Measurements from ENCODE around the gene CR1L. TPM values are rescaled to one million over a fixed set of nuclear protein-coding genes. Genes with fewer than 3 reads are reported as not detected.
"Not testable (repeated sequence)": the region's sequence is repeated elsewhere in the genome, so short reads cannot be mapped to it uniquely, and the experiment has no call there.

The CR1L gene
- total RNA-seq, 1 donor from 2014 or later = not detected

GRCh38 chr1:207631137-207631536 lies 13.8 kb upstream of the CR1L start:
- H3K4me3 Mint-ChIP-seq (ENCODE audit: unreplicated experiment) = no peak overlapping the region
- H3K4me1 Mint-ChIP-seq (ENCODE audit: low read depth) = no peaks in the 10 kb centered on the region
- no peaks in the 10 kb centered on the region for H3K9me3 Mint-ChIP-seq (ENCODE audit: low read depth)
- no peak for DNase-seq (ENCODE audit: low spot score)
- TF ChIP-seq CTCF (IDR thresholded peaks at IDR 0.05) = no peak
- no peaks in the 10 kb centered on the region for H3K36me3 Mint-ChIP-seq (ENCODE audit: low read depth)
- H3K27me3 Mint-ChIP-seq (ENCODE audit: low read depth) = peaks cover 34% of the 10 kb centered on the region
- H3K27ac Mint-ChIP-seq (ENCODE audit: unreplicated experiment) = no peak overlapping the region

- no peaks in the 10 kb centered on the region for H3K4me1 Mint-ChIP-seq (ENCODE audit: low read depth)
These were observed 11.7 kb upstream of the CR1L start for GRCh38 chr1:207633226-207633625.

GRCh38 chr1:207633699-207634289 lies 11.1 kb upstream of the CR1L start:
- not testable (repeated sequence) for H3K4me3 Mint-ChIP-seq (ENCODE audit: unreplicated experiment); H3K9me3 Mint-ChIP-seq (ENCODE audit: low read depth); H3K36me3 Mint-ChIP-seq (ENCODE audit: low read depth); H3K4me1 Mint-ChIP-seq (ENCODE audit: low read depth); DNase-seq (ENCODE audit: low spot score); H3K27ac Mint-ChIP-seq (ENCODE audit: unreplicated experiment)
- peaks cover 49% of the 10 kb centered on the region for H3K27me3 Mint-ChIP-seq (ENCODE audit: low read depth)

More at GRCh38 chr1:207633226-207633625, 11.7 kb upstream of the CR1L start:
- no peak for TF ChIP-seq CTCF (IDR thresholded peaks at IDR 0.05)
- Mint-ChIP-seq H3K36me3 (ENCODE audit: low read depth) (no peaks in the 10 kb centered on the region), H3K9me3 (ENCODE audit: low read depth) (no peaks in the 10 kb centered on the region), H3K27ac (ENCODE audit: unreplicated experiment) (no peak overlapping the region), H3K27me3 (ENCODE audit: low read depth) (peaks cover 44% of the 10 kb centered on the region), H3K4me3 (ENCODE audit: unreplicated experiment) (no peak overlapping the region)
- no peak for DNase-seq (ENCODE audit: low spot score)

- not testable (repeated sequence) for H3K36me3 Mint-ChIP-seq (ENCODE audit: low read depth); DNase-seq (ENCODE audit: low spot score); H3K4me3 Mint-ChIP-seq (ENCODE audit: unreplicated experiment); H3K4me1 Mint-ChIP-seq (ENCODE audit: low read depth); H3K27ac Mint-ChIP-seq (ENCODE audit: unreplicated experiment); H3K9me3 Mint-ChIP-seq (ENCODE audit: low read depth)
- peaks cover 49% of the 10 kb centered on the region for H3K27me3 Mint-ChIP-seq (ENCODE audit: low read depth)
These were observed 10.6 kb upstream of the CR1L start for GRCh38 chr1:207634293-207634692.

- H3K27me3 Mint-ChIP-seq (ENCODE audit: low read depth) = peaks cover 52% of the 10 kb centered on the region
- DNase-seq (ENCODE audit: low spot score); H3K36me3 Mint-ChIP-seq (ENCODE audit: low read depth); H3K4me3 Mint-ChIP-seq (ENCODE audit: unreplicated experiment); H3K4me1 Mint-ChIP-seq (ENCODE audit: low read depth); H3K9me3 Mint-ChIP-seq (ENCODE audit: low read depth); H3K27ac Mint-ChIP-seq (ENCODE audit: unreplicated experiment): not testable (repeated sequence)
These were observed 9.3 kb upstream of the CR1L start for GRCh38 chr1:207635569-207636186.

GRCh38 chr1:207638487-207639145 lies 6.3 kb upstream of the CR1L start:
- peaks cover 44% of the 10 kb centered on the region for H3K27me3 Mint-ChIP-seq (ENCODE audit: low read depth)
- H3K4me1 Mint-ChIP-seq (ENCODE audit: low read depth); H3K27ac Mint-ChIP-seq (ENCODE audit: unreplicated experiment); H3K4me3 Mint-ChIP-seq (ENCODE audit: unreplicated experiment); H3K9me3 Mint-ChIP-seq (ENCODE audit: low read depth); DNase-seq (ENCODE audit: low spot score); H3K36me3 Mint-ChIP-seq (ENCODE audit: low read depth): not testable (repeated sequence)

GRCh38 chr1:207639362-207639761 lies 5.6 kb upstream of the CR1L start:
- not testable (repeated sequence) for H3K4me1 Mint-ChIP-seq (ENCODE audit: low read depth); DNase-seq (ENCODE audit: low spot score); H3K9me3 Mint-ChIP-seq (ENCODE audit: low read depth); H3K36me3 Mint-ChIP-seq (ENCODE audit: low read depth); H3K4me3 Mint-ChIP-seq (ENCODE audit: unreplicated experiment); H3K27ac Mint-ChIP-seq (ENCODE audit: unreplicated experiment)
- peaks cover 42% of the 10 kb centered on the region for H3K27me3 Mint-ChIP-seq (ENCODE audit: low read depth)

Data from chondrocyte (in vitro differentiated cells).